GM12878 (cell line): ENCODE data around the gene SPOCK1. TPM values are rescaled to one million over a fixed set of nuclear protein-coding genes. Genes with fewer than 3 reads are reported as not detected.

Source experiments
- ATAC-seq: fragments of 200-7000 bp; cut with Tn5 transposase; 3 replicates; pipeline ENCODE4 v1.9.1; 2020; ENCODE audit warnings: mild to moderate bottlenecking, moderate library complexity
- BruUV-seq: library from RNA; stranded (reverse); fragments of 400-500 nt; replicated peaks from 2 replicates; lab custom pipeline; 2021; lab: Mats Ljungman, UMichigan
- CTCF ChIA-PET: fragments of 300-600 bp; sonication (Branson Sonifier 250); formaldehyde crosslinking; extraction: SDS; loops from one replicate; lab custom pipeline; 2021; ENCODE audit warnings: inconsistent platforms; lab: Yijun Ruan, JAX
- POLR2A ChIA-PET: fragments of 350-600 bp; formaldehyde crosslinking; extraction: SDS; loops from one replicate; lab custom pipeline; 2021; ENCODE audit warnings: inconsistent platforms; lab: Charles Lee
- RAD21 ChIA-PET: fragments of 300-600 bp; sonication (Branson Sonifier 250); formaldehyde crosslinking; loops from one replicate; lab custom pipeline; 2023; ENCODE audit warnings: antibody characterized with exemption; ENCODE audit not compliant: unreplicated experiment; lab: Charles Lee
- SMC1A ChIA-PET: fragments of 300-600 bp; sonication (Branson Sonifier 250); formaldehyde crosslinking; loops from one replicate; lab custom pipeline; 2023; ENCODE audit not compliant: unreplicated experiment, uncharacterized antibody; lab: Charles Lee
- DNase-seq: peaks from one replicate; pipeline ENCODE4 v3.0.0-alpha.2; 2011; ENCODE audit warnings: low read depth, low spot score
- FAIRE-seq: peaks from 3 replicates; lab custom pipeline; 2011; peaks lifted over from hg19 to GRCh38; lab: Jason Lieb, UNC
- H2AFZ ChIP-seq: 2 replicates; pipeline ENCODE4 v1.6.0; 2011; ENCODE audit warnings: low read depth, low read length, control low read depth; ENCODE audit not compliant: control insufficient read depth
- H3K27ac ChIP-seq: 2 replicates; pipeline ENCODE4 v1.5.1; 2011; ENCODE audit warnings: control low read depth; ENCODE audit not compliant: control insufficient read depth, insufficient read depth
- H3K27me3 ChIP-seq, 2 experiments: replicated peaks in 1 of 2; 2 replicates each; pipeline versions ENCODE4 v1.6.0 to v1.6.1; 2011; ENCODE audit warnings: low read length in 1 of 2; ENCODE audit not compliant: control insufficient read depth in 2 of 2, insufficient read depth in 2 of 2
- H3K36me3 ChIP-seq, 2 experiments: 2 replicates each; pipeline ENCODE4 v1.5.1; 2011; ENCODE audit warnings: low read length in 1 of 2; ENCODE audit not compliant: control insufficient read depth in 2 of 2, insufficient read depth in 2 of 2
- H3K4me1 ChIP-seq: 2 replicates; pipeline ENCODE4 v1.6.1; 2011; ENCODE audit warnings: mild to moderate bottlenecking, low read length, moderate library complexity, mixed read lengths; ENCODE audit not compliant: control insufficient read depth, insufficient read depth
- H3K4me2 ChIP-seq: 2 replicates; pipeline ENCODE4 v1.6.0; 2011; ENCODE audit warnings: control low read depth; ENCODE audit not compliant: control insufficient read depth, insufficient read depth
- H3K4me3 ChIP-seq: fragments of 200-600 bp; sonication (generic); 2 replicates; pipeline ENCODE4 v1.5.1; 2016
- H3K79me2 ChIP-seq: 2 replicates; pipeline ENCODE4 v1.6.0; 2011; ENCODE audit warnings: low read length; ENCODE audit not compliant: control insufficient read depth, insufficient read depth
- H3K9ac ChIP-seq: 2 replicates; pipeline ENCODE4 v1.8.0; 2011; ENCODE audit warnings: low read length, control low read depth, mixed read lengths; ENCODE audit not compliant: control insufficient read depth, insufficient read depth
- H3K9me3 ChIP-seq: replicated peaks from 3 replicates; pipeline ENCODE4 v1.5.1; 2011; ENCODE audit warnings: mild to moderate bottlenecking, low read length; ENCODE audit not compliant: control insufficient read depth, insufficient read depth
- H4K20me1 ChIP-seq: 2 replicates; pipeline ENCODE4 v1.6.0; 2011; ENCODE audit not compliant: control insufficient read depth, insufficient read depth
- ASH2L ChIP-seq: fragments of 300-600, 200-600 bp; sonication (generic); IDR thresholded peaks from 2 replicates; pipeline ENCODE4 v1.6.1; 2017; ENCODE audit warnings: low read depth, mild to moderate bottlenecking, borderline replicate concordance
- BRCA1 ChIP-seq: IDR thresholded peaks from 2 replicates; pipeline ENCODE4 v1.6.1; 2011; ENCODE audit warnings: low read depth, low read length, improper control_type of control experiment
- CBFB ChIP-seq: IDR thresholded peaks from 2 replicates; pipeline ENCODE4 v1.6.1; 2016; ENCODE audit warnings: antibody characterized with exemption, low read depth
- DPF2 ChIP-seq: fragments of 450-650 bp; IDR thresholded peaks from 2 replicates; pipeline ENCODE4 v1.6.1; 2017; ENCODE audit warnings: mild to moderate bottlenecking
- E2F4 ChIP-seq: IDR thresholded peaks from 2 replicates; pipeline ENCODE4 v1.6.1; 2012; ENCODE audit warnings: low read depth, low read length, improper control_type of control experiment
- EGR1 ChIP-seq, 2 experiments: IDR thresholded peaks; 1 replicate in 1 of 2; 2 replicates in 1 of 2; pipeline ENCODE4 v1.6.1; 2011 to 2012; ENCODE audit warnings: low read depth in 2 of 2, low read length in 2 of 2, borderline replicate concordance in 1 of 2, mild to moderate bottlenecking in 1 of 2, moderate library complexity in 1 of 2
- IKZF2 ChIP-seq, 2 experiments: fragments of 450-650 bp; IDR thresholded peaks; 2 replicates each; pipeline ENCODE4 v1.6.1; 2017; ENCODE audit warnings: mild to moderate bottlenecking in 2 of 2, moderate library complexity in 2 of 2
- KDM1A ChIP-seq: fragments of 200-600 bp; sonication (generic); IDR thresholded peaks from 2 replicates; pipeline ENCODE4 v1.6.1; 2016; ENCODE audit warnings: borderline replicate concordance
- MTA3 ChIP-seq: IDR thresholded peaks from 2 replicates; pipeline ENCODE4 v1.6.1; 2012; ENCODE audit warnings: low read length, inconsistent platforms, borderline replicate concordance
- NFIC ChIP-seq: IDR thresholded peaks from 2 replicates; pipeline ENCODE4 v1.6.1; 2012; ENCODE audit warnings: low read depth, mild to moderate bottlenecking, inconsistent platforms, low read length, moderate library complexity
- RCOR1 ChIP-seq: conservative IDR thresholded peaks from 2 replicates; pipeline ENCODE4 v1.6.1; 2012; ENCODE audit warnings: low read depth, low read length, improper control_type of control experiment
- WGBS: methylation state at CpG from one replicate; pipeline ENCODE4 v1.1.6; 2016; ENCODE audit warnings: low lambda C conversion rate; ENCODE audit not compliant: insufficient replicate concordance, insufficient coverage; ENCODE audit errors: missing lambda C conversion rate; 5-methylcytosine and 5-hydroxymethylcytosine counted together
- in situ Hi-C: fragments of 300-500 bp; cut with MboI; formaldehyde crosslinking; loops from 9 replicates; pipeline ENCODE4 v1.14.3; 2018; ENCODE audit warnings: mixed read lengths
- intact Hi-C: fragments of 100-400 bp; cut with micrococcal nuclease; formaldehyde crosslinking; loops from one replicate; pipeline ENCODE4 v1.14.2; 2022; ENCODE audit not compliant: unreplicated experiment
- polyA plus RNA-seq, 11 experiments: library from polyadenylated mRNA; depleted of rRNA in 4 of 11; unstranded in 6 of 11; stranded (reverse) in 5 of 11; fragments of >200 nt; fragmentation: Nextera tagmentation in 4 of 11; fragmentation: Illumina TruSeq in 1 of 11; extraction: Ambion mirVana in 4 of 11; extraction: Trizol in 1 of 11; gene quantifications; 1 replicate in 1 of 11; 2 replicates in 10 of 11; pipeline versions ENCODE4 v1.2.1 to v1.2.3, GENCODE V29; 2011 to 2016; ENCODE audit warnings: inconsistent platforms in 2 of 11, missing spikeins in 2 of 11, low read depth in 1 of 11
- total RNA-seq, 4 experiments: library from RNA; depleted of rRNA in 3 of 4; stranded (reverse); fragments of >200 nt in 3 of 4; fragmentation: Illumina TruSeq in 1 of 4; extraction: Trizol in 1 of 4; gene quantifications; 2 replicates each; pipeline versions ENCODE4 v1.2.1 to v1.2.3, GENCODE V29; 2013 to 2021
- TF ChIP-seq, protein P1 (sequence below): fragments of 450-650 bp; IDR thresholded peaks from 2 replicates; pipeline ENCODE4 v1.6.1; 2014; ENCODE audit warnings: mild to moderate bottlenecking

The SPOCK1 gene
- total and polyA plus RNA-seq, 10 of the 15 experiments (the other 5 are each of a cell fraction or from before 2014, with no cell fraction given): 0.06 to 0.68 (median 0.25) TPM; not detected in 3

GRCh38 chr5:137283801-137284200 is 215.3 kb downstream of the SPOCK1 start:
- DNase-seq (no peak), FAIRE-seq (no peak), ATAC-seq (no peak)
- no peaks in the 10 kb centered on the region for H3K36me3 ChIP-seq
- H3K27me3 ChIP-seq: peaks cover 2 to 10% of the 10 kb centered on the region in 2 experiments
- no peak overlapping the region for H3K4me2 ChIP-seq
- H4K20me1 ChIP-seq: no peaks in the 10 kb centered on the region
- SMC1A ChIA-PET: no interaction called here
- no peak overlapping the region for H3K9ac ChIP-seq
- H3K4me3 ChIP-seq: no peak overlapping the region
- intact Hi-C loops (no loop called here), in situ Hi-C loops (no loop called here)
- BruUV-seq: no TSS peak
- WGBS: 55% methylated on average over 2 of the region's 2 CpGs
- H2AFZ ChIP-seq: no peak overlapping the region
- no peaks in the 10 kb centered on the region for H3K4me1 ChIP-seq
- POLR2A ChIA-PET: interaction anchor here (0.5 kb wide), 1 partner anchor 994 kb away, joined by 7 read pairs; no protein-coding TSS in a partner anchor
- no peak overlapping the region for H3K27ac ChIP-seq
- RAD21 ChIA-PET: no interaction called here
- no peaks in the 10 kb centered on the region for H3K9me3 ChIP-seq
- H3K79me2 ChIP-seq: no peaks in the 10 kb centered on the region
- CTCF ChIA-PET: no interaction called here
- TF ChIP-seq MTA3 (no peak), DPF2 (no peak), BRCA1 (no peak), E2F4 (no peak), ASH2L (no peak), NFIC (no peak), RCOR1 (no peak), IKZF2 (IDR thresholded peaks at IDR 0.05) (no peak), EGR1 (IDR thresholded peaks at IDR 0.05; ENCODE audit: borderline replicate concordance in 1 of 2, low read depth in 2 of 2, low read length in 2 of 2) (no peak), KDM1A (no peak), CBFB (no peak)
- TF ChIP-seq, protein P1, sequence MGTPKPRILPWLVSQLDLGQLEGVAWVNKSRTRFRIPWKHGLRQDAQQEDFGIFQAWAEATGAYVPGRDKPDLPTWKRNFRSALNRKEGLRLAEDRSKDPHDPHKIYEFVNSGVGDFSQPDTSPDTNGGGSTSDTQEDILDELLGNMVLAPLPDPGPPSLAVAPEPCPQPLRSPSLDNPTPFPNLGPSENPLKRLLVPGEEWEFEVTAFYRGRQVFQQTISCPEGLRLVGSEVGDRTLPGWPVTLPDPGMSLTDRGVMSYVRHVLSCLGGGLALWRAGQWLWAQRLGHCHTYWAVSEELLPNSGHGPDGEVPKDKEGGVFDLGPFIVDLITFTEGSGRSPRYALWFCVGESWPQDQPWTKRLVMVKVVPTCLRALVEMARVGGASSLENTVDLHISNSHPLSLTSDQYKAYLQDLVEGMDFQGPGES: no peak
